Astrocyte (in vitro differentiated cells and primary cell): Measurements from ENCODE around the gene ETV6. TPM values are rescaled to one million over a fixed set of nuclear protein-coding genes. Genes with fewer than 3 reads are reported as not detected.

Source experiments
- DNase-seq: peaks from one replicate; pipeline ENCODE4 v3.0.0-alpha.2; 2010; ENCODE audit warnings: low read depth
- FAIRE-seq: peaks from 2 replicates; lab custom pipeline; 2011; peaks lifted over from hg19 to GRCh38; lab: Jason Lieb, UNC
- H2AFZ ChIP-seq: 2 replicates; pipeline ENCODE4 v1.6.0; 2012; ENCODE audit warnings: low read depth, low read length, inconsistent platforms
- H3K27ac ChIP-seq: 2 replicates; pipeline ENCODE4 v1.5.1; 2011; ENCODE audit warnings: low read depth, low read length, inconsistent platforms
- H3K27me3 ChIP-seq: 2 replicates; pipeline ENCODE4 v1.6.0; 2011; ENCODE audit warnings: low read length, inconsistent platforms; ENCODE audit not compliant: insufficient read depth
- H3K36me3 ChIP-seq: 2 replicates; pipeline ENCODE4 v1.5.1; 2011; ENCODE audit warnings: low read length, inconsistent platforms; ENCODE audit not compliant: insufficient read depth
- H3K4me1 ChIP-seq: 2 replicates; pipeline ENCODE4 v1.5.1; 2011; ENCODE audit warnings: low read length, inconsistent platforms; ENCODE audit not compliant: insufficient read depth
- H3K4me2 ChIP-seq: 2 replicates; pipeline ENCODE4 v1.6.0; 2012; ENCODE audit warnings: low read length, inconsistent platforms
- H3K4me3 ChIP-seq: 2 replicates; pipeline ENCODE4 v1.5.1; 2011; ENCODE audit warnings: low read depth, mild to moderate bottlenecking, low read length, inconsistent platforms; ENCODE audit not compliant: insufficient read depth
- H3K79me2 ChIP-seq: 2 replicates; pipeline ENCODE4 v1.6.0; 2012; ENCODE audit warnings: mild to moderate bottlenecking, low read length, inconsistent platforms; ENCODE audit not compliant: insufficient read depth
- H3K9ac ChIP-seq: 2 replicates; pipeline ENCODE4 v1.6.0; 2012; ENCODE audit warnings: mild to moderate bottlenecking, low read length, inconsistent platforms
- H3K9me3 ChIP-seq: 2 replicates; pipeline ENCODE4 v1.5.1; 2012; ENCODE audit warnings: low read depth, mild to moderate bottlenecking, low read length, inconsistent platforms; ENCODE audit not compliant: insufficient read depth
- H4K20me1 ChIP-seq: 2 replicates; pipeline ENCODE4 v1.6.0; 2012; ENCODE audit warnings: low read length, inconsistent platforms; ENCODE audit not compliant: insufficient read depth
- H3K27ac Mint-ChIP-seq: one replicate; pipeline ENCODE4 v1.8.0; 2021; ENCODE audit warnings: mild to moderate bottlenecking, mixed read lengths; ENCODE audit not compliant: unreplicated experiment
- H3K27me3 Mint-ChIP-seq: one replicate; pipeline ENCODE4 v1.8.0; 2021; ENCODE audit warnings: low read depth, mixed read lengths; ENCODE audit not compliant: unreplicated experiment
- H3K36me3 Mint-ChIP-seq: one replicate; pipeline ENCODE4 v1.8.0; 2021; ENCODE audit warnings: low read depth, mixed read lengths; ENCODE audit not compliant: unreplicated experiment
- H3K4me1 Mint-ChIP-seq: one replicate; pipeline ENCODE4 v1.8.0; 2021; ENCODE audit warnings: low read depth, mixed read lengths; ENCODE audit not compliant: unreplicated experiment
- H3K4me3 Mint-ChIP-seq: one replicate; pipeline ENCODE4 v1.8.0; 2021; ENCODE audit warnings: mild to moderate bottlenecking, moderate library complexity, mixed read lengths; ENCODE audit not compliant: unreplicated experiment
- H3K9me3 Mint-ChIP-seq: one replicate; pipeline ENCODE4 v1.8.0; 2021; ENCODE audit warnings: mild to moderate bottlenecking, mixed read lengths; ENCODE audit not compliant: unreplicated experiment
- EZH2 ChIP-seq: IDR thresholded peaks from 2 replicates; pipeline ENCODE4 v1.6.1; 2012; ENCODE audit warnings: mild to moderate bottlenecking, low read length, inconsistent platforms; ENCODE audit not compliant: insufficient read depth
- total RNA-seq: library from RNA; stranded (reverse); gene quantifications from 2 replicates; pipeline ENCODE4 v1.2.1, GENCODE V29; 2021
- TF ChIP-seq, protein P1 (sequence below): IDR thresholded peaks from 2 replicates; pipeline ENCODE4 v1.5.1; 2011; ENCODE audit warnings: low read depth, mild to moderate bottlenecking, inconsistent platforms, low read length, moderate library complexity; ENCODE audit not compliant: insufficient read depth

The ETV6 gene
- total RNA-seq, 1 donor from 2014 or later, result 41.2 TPM

DNA sequence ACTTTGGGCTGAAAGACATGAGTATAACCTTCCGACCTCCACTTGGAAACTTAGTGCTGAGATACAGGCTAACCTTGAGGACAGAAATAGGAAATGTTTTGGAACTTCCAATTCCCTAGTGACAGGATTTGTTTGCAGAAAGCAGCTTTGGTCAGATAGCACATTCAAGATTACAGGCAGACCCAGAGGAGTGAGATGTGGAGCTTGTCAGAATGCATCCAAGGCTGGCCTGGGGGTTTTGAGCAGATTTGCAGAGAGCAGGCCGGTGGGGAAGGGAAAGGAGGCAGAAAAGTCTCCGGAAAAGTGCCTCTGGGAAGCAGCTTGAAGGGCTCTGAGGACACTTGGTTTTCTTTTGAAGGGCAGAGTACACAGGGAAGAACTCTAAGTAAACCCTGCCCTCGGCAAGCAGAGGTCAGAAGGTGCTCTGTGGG is 180.3 kb downstream of the ETV6 start:
- H3K36me3 Mint-ChIP-seq, result peaks cover 11% of the 10 kb centered on the region
- no peak for DNase-seq
- H3K27ac ChIP-seq, result no peak overlapping the region
- no peaks in the 10 kb centered on the region for H3K27me3 ChIP-seq
- H3K27me3 Mint-ChIP-seq, result no peaks in the 10 kb centered on the region
- peaks cover 23% of the 10 kb centered on the region for H3K4me1 ChIP-seq
- no peak overlapping the region for H2AFZ ChIP-seq
- H3K9me3 ChIP-seq, result no peaks in the 10 kb centered on the region
- peaks cover 29% of the 10 kb centered on the region for H3K4me1 Mint-ChIP-seq
- TF ChIP-seq, protein P1, sequence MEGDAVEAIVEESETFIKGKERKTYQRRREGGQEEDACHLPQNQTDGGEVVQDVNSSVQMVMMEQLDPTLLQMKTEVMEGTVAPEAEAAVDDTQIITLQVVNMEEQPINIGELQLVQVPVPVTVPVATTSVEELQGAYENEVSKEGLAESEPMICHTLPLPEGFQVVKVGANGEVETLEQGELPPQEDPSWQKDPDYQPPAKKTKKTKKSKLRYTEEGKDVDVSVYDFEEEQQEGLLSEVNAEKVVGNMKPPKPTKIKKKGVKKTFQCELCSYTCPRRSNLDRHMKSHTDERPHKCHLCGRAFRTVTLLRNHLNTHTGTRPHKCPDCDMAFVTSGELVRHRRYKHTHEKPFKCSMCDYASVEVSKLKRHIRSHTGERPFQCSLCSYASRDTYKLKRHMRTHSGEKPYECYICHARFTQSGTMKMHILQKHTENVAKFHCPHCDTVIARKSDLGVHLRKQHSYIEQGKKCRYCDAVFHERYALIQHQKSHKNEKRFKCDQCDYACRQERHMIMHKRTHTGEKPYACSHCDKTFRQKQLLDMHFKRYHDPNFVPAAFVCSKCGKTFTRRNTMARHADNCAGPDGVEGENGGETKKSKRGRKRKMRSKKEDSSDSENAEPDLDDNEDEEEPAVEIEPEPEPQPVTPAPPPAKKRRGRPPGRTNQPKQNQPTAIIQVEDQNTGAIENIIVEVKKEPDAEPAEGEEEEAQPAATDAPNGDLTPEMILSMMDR, result no peak
- no peak for TF ChIP-seq EZH2
- no peaks in the 10 kb centered on the region for H3K9me3 Mint-ChIP-seq
- peaks cover 18% of the 10 kb centered on the region for H3K79me2 ChIP-seq
- no peak overlapping the region for H3K4me3 ChIP-seq
- no peak overlapping the region for H3K4me2 ChIP-seq
- H3K9ac ChIP-seq, result no peak overlapping the region
- H4K20me1 ChIP-seq, result peaks cover 7% of the 10 kb centered on the region
- peaks cover 4% of the 10 kb centered on the region for H3K36me3 ChIP-seq
- FAIRE-seq, result no peak
- no peak overlapping the region for H3K4me3 Mint-ChIP-seq
- H3K27ac Mint-ChIP-seq, result no peak overlapping the region

DNA sequence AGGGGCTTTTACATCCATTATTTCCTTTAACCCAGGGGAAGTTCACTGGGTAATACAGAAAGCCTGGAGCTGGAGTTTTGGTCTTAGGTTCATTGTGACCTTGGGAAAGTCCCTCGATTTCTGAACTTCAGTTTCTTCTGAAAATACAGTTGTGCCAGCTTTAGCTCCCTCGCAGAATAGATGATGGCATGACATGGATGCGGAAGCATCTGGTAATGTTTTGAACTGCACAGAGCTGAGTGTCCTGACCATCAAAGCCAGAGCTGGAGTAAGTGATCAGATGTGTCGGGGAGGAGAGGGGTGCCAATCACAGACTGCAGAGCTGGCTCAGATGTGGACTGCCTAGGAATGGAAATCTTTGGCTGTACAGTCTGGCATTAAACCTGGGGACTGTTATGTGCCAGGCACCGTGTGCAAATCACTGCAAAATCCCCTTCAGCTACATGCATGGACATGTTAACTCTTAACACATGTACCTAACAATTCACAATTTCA is 180.9 kb downstream of the ETV6 start:
- H3K36me3 ChIP-seq, result peaks cover 4% of the 10 kb centered on the region
- peaks cover 11% of the 10 kb centered on the region for H3K36me3 Mint-ChIP-seq
- TF ChIP-seq, protein P1, result no peak
- TF ChIP-seq EZH2, result no peak
- no peaks in the 10 kb centered on the region for H3K27me3 Mint-ChIP-seq
- no peaks in the 10 kb centered on the region for H3K9me3 ChIP-seq
- H3K79me2 ChIP-seq, result peaks cover 18% of the 10 kb centered on the region
- H4K20me1 ChIP-seq, result peaks cover 7% of the 10 kb centered on the region
- H3K27ac Mint-ChIP-seq, result no peak overlapping the region
- H3K4me1 Mint-ChIP-seq, result peaks cover 30% of the 10 kb centered on the region
- no peaks in the 10 kb centered on the region for H3K9me3 Mint-ChIP-seq
- FAIRE-seq (no peak), DNase-seq (no peak)
- no peak overlapping the region for H3K4me2 ChIP-seq
- H2AFZ ChIP-seq, result no peak overlapping the region
- no peak overlapping the region for H3K4me3 ChIP-seq
- no peak overlapping the region for H3K27ac ChIP-seq
- H3K27me3 ChIP-seq, result no peaks in the 10 kb centered on the region
- H3K4me3 Mint-ChIP-seq, result no peak overlapping the region
- peaks cover 24% of the 10 kb centered on the region for H3K4me1 ChIP-seq
- H3K9ac ChIP-seq, result no peak overlapping the region

DNA sequence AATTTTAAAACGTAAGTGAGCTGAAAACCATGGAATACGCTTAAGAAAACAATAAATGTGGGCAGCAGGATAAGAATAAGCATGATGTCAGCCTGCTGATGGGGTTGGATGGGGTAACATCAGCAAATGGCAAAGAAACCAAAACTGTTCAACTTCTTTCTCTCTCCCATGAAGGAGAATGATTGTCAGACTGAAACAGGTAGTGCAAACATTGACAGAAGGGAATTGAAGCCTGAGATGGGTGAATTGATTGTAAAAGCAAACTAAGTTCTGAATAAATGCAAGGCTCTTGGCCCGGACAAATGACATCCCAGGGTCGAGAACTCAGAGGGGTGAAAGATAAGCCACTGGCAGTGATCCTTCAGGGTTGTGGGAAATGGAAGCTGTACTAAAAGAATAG is 182.6 kb downstream of the ETV6 start:
- no peaks in the 10 kb centered on the region for H3K27me3 ChIP-seq
- H3K4me3 ChIP-seq, result no peak overlapping the region
- H2AFZ ChIP-seq, result no peak overlapping the region
- Mint-ChIP-seq H3K36me3 (peaks cover 5% of the 10 kb centered on the region), H3K27me3 (no peaks in the 10 kb centered on the region), H3K27ac (no peak overlapping the region), H3K4me3 (no peak overlapping the region), H3K9me3 (no peaks in the 10 kb centered on the region), H3K4me1 (peaks cover 26% of the 10 kb centered on the region)
- FAIRE-seq, result no peak
- no peaks in the 10 kb centered on the region for H3K9me3 ChIP-seq
- H3K4me2 ChIP-seq, result peak overlapping the region; percentile 3
- peaks cover 7% of the 10 kb centered on the region for H4K20me1 ChIP-seq
- H3K36me3 ChIP-seq, result peaks cover 4% of the 10 kb centered on the region
- H3K9ac ChIP-seq, result no peak overlapping the region
- TF ChIP-seq, protein P1, result no peak
- TF ChIP-seq EZH2, result no peak
- H3K4me1 ChIP-seq, result peaks cover 20% of the 10 kb centered on the region
- no peak overlapping the region for H3K27ac ChIP-seq
- peaks cover 20% of the 10 kb centered on the region for H3K79me2 ChIP-seq
- DNase-seq, result no peak
